Right lobe of liver (tissue), 6 donors: ENCODE measurements around the gene PAN3. TPM values are rescaled to one million over a fixed set of nuclear protein-coding genes. Genes with fewer than 3 reads are reported as not detected.

ENCODE experiments used
- ATAC-seq, 4 donors: fragments of 200-7000 bp; cut with Tn5 transposase; one replicate each; pipeline ENCODE4 v1.9.1; 2020; ENCODE audit warnings: mild to moderate bottlenecking in 4 of 4, moderate library complexity in 4 of 4
- DNase-seq, 3 donors: peaks; one replicate each; pipeline ENCODE4 v3.0.0-alpha.2; 2020
- H3K27ac ChIP-seq, 3 donors: fragments of 200-600 bp; one replicate each; pipeline ENCODE4 v1.8.0; 2022
- H3K27me3 ChIP-seq, 2 donors: fragments of 200-600 bp; one replicate each; pipeline ENCODE4 v1.8.0; 2022
- H3K36me3 ChIP-seq, 4 donors: fragments of 200-600 bp; sonication (generic) in 1 of 4; one replicate each; pipeline versions ENCODE4 v1.5.1 to v1.8.0; 2017 to 2022; ENCODE audit warnings: control low read depth in 1 of 4
- H3K4me1 ChIP-seq, 4 donors: fragments of 200-600 bp; sonication (generic) in 1 of 4; one replicate each; pipeline versions ENCODE4 v1.5.1 to v1.8.0; 2017 to 2022; ENCODE audit warnings: control low read depth in 1 of 4
- H3K4me3 ChIP-seq, 3 donors: fragments of 200-600 bp; one replicate each; pipeline ENCODE4 v1.8.0; 2022
- H3K9me3 ChIP-seq, 4 donors: fragments of 200-600 bp; sonication (generic) in 1 of 4; one replicate each; pipeline versions ENCODE4 v1.5.1 to v1.8.0; 2017 to 2022; ENCODE audit warnings: control low read depth in 1 of 4
- POLR2A ChIP-seq: fragments of 450-650 bp; IDR thresholded peaks from one replicate; pipeline ENCODE4 v1.6.1; 2017; ENCODE audit warnings: antibody characterized with exemption, mild to moderate bottlenecking
- WGBS: methylation state at CpG from one replicate; pipeline ENCODE4 v1.1.6; 2018; ENCODE audit warnings: low coverage, low lambda C conversion rate; ENCODE audit not compliant: insufficient coverage; ENCODE audit errors: missing lambda C conversion rate; 5-methylcytosine and 5-hydroxymethylcytosine counted together
- intact Hi-C, 2 donors: fragments of 100-400 bp; cut with DNase I; formaldehyde crosslinking; loops; one replicate each; pipeline versions ENCODE4 v1.11.2 to v1.14.1; 2022
- total RNA-seq, 6 experiments: library from RNA; depleted of rRNA in 2 of 6; stranded (reverse); fragments of >200 nt in 2 of 6; fragmentation: NEBNext Ultra II Directional in 3 of 6; extraction: Animal tissue kit (Norgen Biotek cat#: 25700) in 3 of 6; gene quantifications; one replicate each; pipeline versions ENCODE4 v1.1.0 to v1.2.4, GENCODE V29; 2016 to 2023
- TF ChIP-seq, protein P1 (sequence below), 4 donors: fragments of 200-600 bp in 3 of 4; fragments of 450-650 bp in 1 of 4; IDR thresholded peaks; one replicate each; pipeline versions ENCODE4 v1.5.1 to v1.8.0; 2016 to 2022; ENCODE audit warnings: antibody characterized with exemption in 4 of 4, mild to moderate bottlenecking in 2 of 4
- donor health status: DM: no; HTN: yes; CAD: no.
- donor health status: DM: no; HTN: no; CAD: no.
- donor health status: DM: no; HTN: no; CAD: no.
- donor health status: DM: no; HTN: yes; CAD: no.
- donor health status: DM: no; HTN: yes; CAD: no.

PAN3 gene
- total RNA-seq, 6 experiments from 2014 or later = 7.0 to 12.5 (median 10.2) TPM

DNA sequence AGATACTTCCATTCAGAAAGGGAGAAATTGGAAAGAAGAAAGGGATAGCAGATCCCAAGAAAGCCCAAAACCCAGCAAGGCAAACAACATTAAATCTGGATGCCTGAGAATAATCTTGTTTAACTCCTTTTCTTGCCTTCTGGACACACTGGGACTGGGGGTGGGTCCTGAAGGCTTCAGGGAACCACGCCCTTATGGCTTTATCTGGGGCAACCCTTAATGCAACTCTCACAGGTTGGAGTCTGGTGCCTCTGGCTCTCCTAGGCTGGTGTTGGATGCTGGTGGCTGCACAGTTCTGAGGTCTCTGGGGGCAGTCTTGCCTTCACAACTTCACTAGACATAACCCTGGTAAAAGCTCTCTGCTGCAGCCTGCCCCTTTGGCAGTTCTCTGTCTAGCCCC lies 27.9 kb downstream of the PAN3 start:
- no peak overlapping the region for H3K27ac ChIP-seq
- DNase-seq (no peak), ATAC-seq (peak in 1 of 4 donors; percentile 22)
- H3K4me1 ChIP-seq = peaks cover 0 to 4% (median 0%) of the 10 kb centered on the region in 4 donors
- H3K27me3 ChIP-seq = no peaks in the 10 kb centered on the region
- intact Hi-C loops = no loop called here
- 100% methylated on average over 1 of the region's 1 CpG for WGBS
- H3K9me3 ChIP-seq = no peaks in the 10 kb centered on the region
- TF ChIP-seq POLR2A = no peak
- TF ChIP-seq, protein P1, sequence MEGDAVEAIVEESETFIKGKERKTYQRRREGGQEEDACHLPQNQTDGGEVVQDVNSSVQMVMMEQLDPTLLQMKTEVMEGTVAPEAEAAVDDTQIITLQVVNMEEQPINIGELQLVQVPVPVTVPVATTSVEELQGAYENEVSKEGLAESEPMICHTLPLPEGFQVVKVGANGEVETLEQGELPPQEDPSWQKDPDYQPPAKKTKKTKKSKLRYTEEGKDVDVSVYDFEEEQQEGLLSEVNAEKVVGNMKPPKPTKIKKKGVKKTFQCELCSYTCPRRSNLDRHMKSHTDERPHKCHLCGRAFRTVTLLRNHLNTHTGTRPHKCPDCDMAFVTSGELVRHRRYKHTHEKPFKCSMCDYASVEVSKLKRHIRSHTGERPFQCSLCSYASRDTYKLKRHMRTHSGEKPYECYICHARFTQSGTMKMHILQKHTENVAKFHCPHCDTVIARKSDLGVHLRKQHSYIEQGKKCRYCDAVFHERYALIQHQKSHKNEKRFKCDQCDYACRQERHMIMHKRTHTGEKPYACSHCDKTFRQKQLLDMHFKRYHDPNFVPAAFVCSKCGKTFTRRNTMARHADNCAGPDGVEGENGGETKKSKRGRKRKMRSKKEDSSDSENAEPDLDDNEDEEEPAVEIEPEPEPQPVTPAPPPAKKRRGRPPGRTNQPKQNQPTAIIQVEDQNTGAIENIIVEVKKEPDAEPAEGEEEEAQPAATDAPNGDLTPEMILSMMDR (IDR thresholded peaks at IDR 0.05) = no peak
- H3K4me3 ChIP-seq = no peak overlapping the region
- H3K36me3 ChIP-seq = no peaks in the 10 kb centered on the region

DNA sequence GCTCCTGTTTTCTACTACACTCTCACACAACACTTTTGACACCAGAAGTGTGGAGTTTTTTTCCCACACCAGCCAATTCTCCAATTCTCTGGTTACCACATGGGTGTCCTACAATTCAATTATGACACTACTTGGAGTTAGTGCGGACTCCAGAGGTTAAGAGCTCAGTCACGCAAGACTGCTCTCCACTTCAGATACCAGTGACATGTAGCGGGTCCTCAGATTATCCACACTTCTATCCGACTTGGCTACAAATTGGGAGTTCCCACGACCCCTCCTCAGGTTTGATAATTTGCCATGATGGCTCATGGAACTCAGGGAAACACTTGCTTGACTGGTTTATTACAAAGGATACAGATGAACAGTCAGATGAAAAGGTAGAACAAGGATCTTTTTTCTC lies 32.9 kb downstream of the PAN3 start:
- Histone ChIP-seq H3K4me1 (no peaks in the 10 kb centered on the region), H3K36me3 (no peaks in the 10 kb centered on the region), H3K27ac (no peak overlapping the region), H3K9me3 (no peaks in the 10 kb centered on the region), H3K4me3 (no peak overlapping the region), H3K27me3 (no peaks in the 10 kb centered on the region)
- WGBS = 91% methylated on average over 5 of the region's 5 CpGs
- TF ChIP-seq POLR2A = no peak
- TF ChIP-seq, protein P1 (IDR thresholded peaks at IDR 0.05) = no peak
- DNase-seq (no peak), ATAC-seq (no peak)
- intact Hi-C loops = no loop called here

DNA sequence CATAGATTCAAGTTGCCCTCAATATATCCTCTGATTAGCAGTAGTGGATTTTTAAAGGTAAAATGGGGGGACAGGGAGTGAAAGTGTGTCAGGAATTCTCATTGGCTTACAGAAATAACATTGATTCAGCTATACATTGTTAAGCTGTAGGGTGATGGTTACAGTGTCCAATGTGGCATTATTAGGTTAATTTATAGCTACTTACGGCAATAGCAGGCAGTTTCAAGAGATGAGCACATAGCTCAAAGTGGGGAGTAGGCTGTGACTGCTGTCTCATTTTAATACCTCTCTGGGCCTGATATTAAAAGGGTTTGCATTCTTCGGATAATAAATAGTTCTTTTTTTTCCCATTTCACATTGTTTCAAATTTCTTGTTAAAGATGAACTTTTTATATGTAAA lies 34.6 kb downstream of the PAN3 start:
- Histone ChIP-seq H3K27me3 (no peaks in the 10 kb centered on the region), H3K9me3 (no peaks in the 10 kb centered on the region), H3K36me3 (no peaks in the 10 kb centered on the region), H3K4me1 (no peaks in the 10 kb centered on the region), H3K27ac (no peak overlapping the region), H3K4me3 (no peak overlapping the region)
- ATAC-seq = no peak
- intact Hi-C loops = no loop called here
- TF ChIP-seq, protein P1 (IDR thresholded peaks at IDR 0.05) = no peak
- TF ChIP-seq POLR2A = no peak
- WGBS = 50% methylated on average over 2 of the region's 2 CpGs
- DNase-seq = no peak

DNA sequence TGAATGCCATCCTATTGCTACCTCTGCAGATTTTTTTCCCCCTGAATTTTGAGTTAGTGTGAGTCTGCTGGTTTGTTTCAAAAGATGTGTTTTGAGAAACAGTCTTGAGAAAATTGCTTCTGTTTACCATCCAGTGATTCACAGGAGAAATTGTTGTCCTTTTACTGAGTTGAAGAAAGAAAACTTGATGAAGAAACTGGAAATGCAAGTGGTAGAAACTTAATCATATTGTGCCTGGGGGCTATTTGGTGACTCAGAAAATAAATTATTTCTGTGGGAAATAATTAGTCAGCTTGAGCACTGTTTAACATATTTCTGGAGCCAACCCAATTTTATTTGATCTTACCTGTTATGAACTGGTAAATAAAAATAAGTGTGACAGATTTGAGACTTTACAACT lies 35.4 kb downstream of the PAN3 start:
- Histone ChIP-seq H3K4me3 (no peak overlapping the region), H3K9me3 (no peaks in the 10 kb centered on the region), H3K27me3 (no peaks in the 10 kb centered on the region), H3K36me3 (no peaks in the 10 kb centered on the region), H3K27ac (no peak overlapping the region), H3K4me1 (no peaks in the 10 kb centered on the region)
- TF ChIP-seq, protein P1 (IDR thresholded peaks at IDR 0.05) = no peak
- TF ChIP-seq POLR2A = no peak
- no peak for DNase-seq
- no peak for ATAC-seq
- intact Hi-C loops = no loop called here

DNA sequence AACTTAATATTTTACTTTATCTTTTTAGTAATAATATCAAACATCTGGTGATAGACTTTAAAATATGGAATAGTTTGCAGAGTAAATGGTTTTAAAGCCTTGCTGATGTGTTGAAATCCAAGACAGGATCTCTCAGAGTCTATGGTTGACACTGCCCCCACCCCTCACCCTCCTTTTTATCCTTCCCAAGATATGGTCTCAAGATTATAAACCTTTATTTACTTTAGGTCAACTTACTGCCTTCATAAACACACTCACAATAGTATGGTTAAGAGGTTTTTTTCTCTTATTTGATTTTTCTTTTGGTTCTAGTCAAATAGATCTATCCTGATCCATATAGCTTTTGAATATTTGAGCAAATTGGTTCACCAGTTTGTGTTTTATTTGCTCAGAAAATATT lies 39.0 kb downstream of the PAN3 start:
- DNase-seq (no peak), ATAC-seq (no peak)
- no peaks in the 10 kb centered on the region for H3K9me3 ChIP-seq
- no peaks in the 10 kb centered on the region for H3K36me3 ChIP-seq
- H3K4me3 ChIP-seq = no peak overlapping the region
- TF ChIP-seq, protein P1 (IDR thresholded peaks at IDR 0.05) = no peak
- no peak for TF ChIP-seq POLR2A
- H3K27ac ChIP-seq = no peak overlapping the region
- intact Hi-C loops = no loop called here
- H3K27me3 ChIP-seq = no peaks in the 10 kb centered on the region
- H3K4me1 ChIP-seq = no peaks in the 10 kb centered on the region
